Measurements from ENCODE around the gene XXYLT1. TPM values are rescaled to one million over a fixed set of nuclear protein-coding genes. Genes with fewer than 3 reads are reported as not detected.
"Not testable (repeated sequence)": the region's sequence is repeated elsewhere in the genome, so short reads cannot be mapped to it uniquely, and the experiment has no call there.

Gene XXYLT1, protein sequence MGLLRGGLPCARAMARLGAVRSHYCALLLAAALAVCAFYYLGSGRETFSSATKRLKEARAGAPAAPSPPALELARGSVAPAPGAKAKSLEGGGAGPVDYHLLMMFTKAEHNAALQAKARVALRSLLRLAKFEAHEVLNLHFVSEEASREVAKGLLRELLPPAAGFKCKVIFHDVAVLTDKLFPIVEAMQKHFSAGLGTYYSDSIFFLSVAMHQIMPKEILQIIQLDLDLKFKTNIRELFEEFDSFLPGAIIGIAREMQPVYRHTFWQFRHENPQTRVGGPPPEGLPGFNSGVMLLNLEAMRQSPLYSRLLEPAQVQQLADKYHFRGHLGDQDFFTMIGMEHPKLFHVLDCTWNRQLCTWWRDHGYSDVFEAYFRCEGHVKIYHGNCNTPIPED
- 2.1 TPM for total RNA-seq
- long read RNA-seq, partial matches to known transcripts: 1 of 9 reads
- long read RNA-seq, other reads (novel, unspliced or antisense): 4 of 9 reads

- ATAC-seq (peak; percentile 97), DNase-seq (peak; percentile 95)
- intact Hi-C loops (cut with micrococcal nuclease): no loop called here
Observed at GRCh38 chr3:195270817-195271409, at the start of gene XXYLT1. Gene XXYLT1, minus strand, starts transcription at chr3:195271159. Its CDS starts 101 bp downstream, at chr3:195271058.

DNA sequence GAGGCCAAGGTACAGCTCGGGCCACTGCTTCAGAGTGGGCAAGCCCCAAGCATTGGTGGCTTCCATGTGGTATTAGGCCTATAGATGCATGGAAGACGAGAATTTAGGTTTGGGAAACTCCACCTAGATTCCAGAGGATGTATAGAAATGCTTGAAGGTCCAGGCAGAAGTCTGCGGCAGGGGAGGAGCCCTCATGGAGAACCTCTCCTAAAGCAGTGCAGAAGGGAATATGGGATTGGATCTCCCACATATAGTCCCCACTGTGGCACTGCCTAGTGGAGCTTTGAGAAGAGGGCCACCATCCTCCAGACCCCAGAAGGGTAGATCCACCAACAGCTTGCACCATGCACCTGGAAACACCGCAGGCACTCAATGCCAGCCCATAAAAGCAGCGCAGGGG is 48.1 kb upstream of the XXYLT1 start:
- DNase-seq: no peak
- intact Hi-C loops (cut with micrococcal nuclease): no loop called here

DNA sequence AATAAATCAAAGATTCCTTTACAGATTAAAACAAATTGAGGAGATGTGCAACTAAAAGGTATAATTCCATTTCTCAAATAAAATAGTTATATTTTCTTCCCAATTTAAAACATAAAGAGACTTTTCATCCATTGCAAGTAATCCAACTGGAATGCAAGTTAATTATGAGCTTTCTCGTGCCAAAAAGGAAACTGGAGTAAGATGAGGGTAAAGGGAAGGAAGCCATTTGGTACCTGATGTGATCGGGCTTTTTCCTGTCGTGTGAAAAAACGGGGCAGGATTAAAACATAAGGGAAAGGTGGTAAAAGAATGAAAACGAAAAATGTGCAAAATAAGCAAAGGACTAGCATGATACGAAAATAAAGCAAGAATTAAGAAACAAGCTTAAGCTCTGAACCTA is 41.8 kb upstream of the XXYLT1 start:
- ATAC-seq (no peak), DNase-seq (no peak)
- intact Hi-C loops (cut with micrococcal nuclease): no loop called here

More for the DNA sequence above, 48.1 kb upstream of the XXYLT1 start:
- no peak for ATAC-seq

DNA sequence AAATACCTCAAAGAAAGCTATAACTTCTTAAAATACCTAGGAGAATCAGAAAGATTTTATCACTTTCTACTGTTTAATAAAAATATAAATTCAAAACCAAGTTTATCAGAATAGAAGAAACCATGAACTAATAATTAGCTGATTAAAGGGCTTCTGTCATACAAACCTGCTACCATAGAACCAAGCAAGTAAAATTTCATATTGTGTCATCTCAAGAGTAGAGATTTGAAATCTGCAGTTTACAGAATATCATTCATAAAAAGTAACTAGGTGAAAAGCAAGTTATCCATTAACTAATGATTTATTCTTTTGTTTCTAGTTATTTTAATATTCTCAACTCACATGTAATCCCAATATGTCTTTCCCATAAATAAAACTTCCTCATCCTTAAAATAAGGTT is 36.8 kb upstream of the XXYLT1 start:
- ATAC-seq: no peak

DNA sequence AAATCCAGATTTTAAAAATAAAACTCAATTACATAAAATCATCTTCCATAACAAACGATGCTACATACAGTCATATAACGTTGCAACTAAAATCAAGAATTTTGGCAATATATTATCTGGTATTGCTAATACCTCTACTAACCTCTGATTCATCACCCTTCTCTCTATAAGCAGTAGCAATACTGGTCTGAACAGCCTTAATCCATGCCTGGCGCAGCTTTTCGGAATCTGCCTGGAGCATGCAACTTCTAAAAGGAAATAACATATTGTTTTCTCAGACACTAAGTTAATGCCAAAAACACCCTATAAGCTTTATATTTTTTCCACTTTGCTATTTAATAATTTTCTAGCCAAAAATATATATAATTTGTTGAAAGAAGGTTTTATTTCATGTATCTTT is 35.4 kb upstream of the XXYLT1 start:
- intact Hi-C loops (cut with micrococcal nuclease): no loop called here
- ATAC-seq (no peak), DNase-seq (no peak)

More for the DNA sequence above, 36.8 kb upstream of the XXYLT1 start:
- no peak for DNase-seq
- intact Hi-C loops (cut with micrococcal nuclease): no loop called here

DNA sequence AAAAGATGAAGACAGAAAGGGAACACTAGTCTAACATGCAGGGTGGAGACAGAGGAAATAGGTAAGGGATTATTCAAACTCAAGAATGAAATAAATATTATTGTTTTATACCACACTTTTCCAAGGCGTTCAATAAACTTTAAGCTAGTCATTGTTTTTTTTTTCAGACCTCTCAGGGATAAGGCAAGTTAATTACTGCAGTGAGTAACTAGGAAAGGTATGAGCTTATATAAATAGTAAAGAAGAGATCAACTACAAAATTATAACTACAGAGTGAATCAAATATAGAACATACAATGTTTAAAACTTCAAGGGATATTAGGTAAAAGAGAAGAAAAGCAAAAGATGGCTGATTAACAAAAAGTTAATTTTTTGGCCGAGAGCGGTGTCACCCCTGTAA is 31.5 kb upstream of the XXYLT1 start:
- intact Hi-C loops (cut with micrococcal nuclease): no loop called here
- ATAC-seq: no peak

DNA sequence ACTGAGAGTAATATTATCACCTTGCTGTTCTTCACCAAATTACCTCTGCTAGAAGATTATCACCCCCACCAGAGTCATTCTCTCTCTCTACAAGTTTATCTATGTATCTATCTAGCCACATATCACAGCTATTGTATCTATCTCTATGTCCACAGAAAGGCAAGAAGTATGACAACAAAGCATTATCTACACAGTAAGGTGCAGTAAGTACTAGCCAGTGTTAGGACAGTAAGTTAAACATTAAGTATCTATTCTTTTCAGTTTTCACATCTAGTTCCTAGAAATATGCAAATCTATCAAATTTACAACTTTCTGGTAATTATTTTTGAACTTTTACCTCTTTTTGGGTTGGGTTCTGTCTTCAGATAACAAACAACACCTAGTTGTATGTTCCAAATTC is 26.5 kb upstream of the XXYLT1 start:
- intact Hi-C loops (cut with micrococcal nuclease): no loop called here
- no peak for DNase-seq
- no peak for ATAC-seq

More for the DNA sequence above, 31.5 kb upstream of the XXYLT1 start:
- DNase-seq: no peak

DNA sequence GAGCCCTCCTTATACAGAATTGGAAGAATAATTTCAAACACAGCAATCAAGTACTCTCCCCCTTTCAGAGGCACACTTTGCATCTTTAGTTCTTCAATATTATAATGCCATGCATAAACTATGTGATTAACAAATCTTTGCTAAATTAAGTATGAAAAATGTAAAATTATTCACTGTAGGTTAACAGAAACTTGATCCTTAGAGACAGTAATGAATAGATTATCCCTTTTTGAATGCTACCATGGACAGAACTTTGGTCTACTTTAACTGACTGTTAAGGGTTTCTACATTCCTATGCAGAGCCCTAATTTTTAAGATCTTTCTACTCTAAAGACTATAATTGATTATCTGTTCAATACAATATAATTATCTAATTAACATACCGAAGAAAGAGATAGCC is 25.7 kb upstream of the XXYLT1 start:
- no peak for ATAC-seq
- no peak for DNase-seq

GRCh38 chr3:195291121-195291520 is 20.2 kb upstream of the XXYLT1 start:
- DNase-seq (no peak), ATAC-seq (no peak)
- intact Hi-C loops (cut with micrococcal nuclease): no loop called here

More for the DNA sequence above, 25.7 kb upstream of the XXYLT1 start:
- intact Hi-C loops (cut with micrococcal nuclease): no loop called here

- intact Hi-C loops (cut with micrococcal nuclease); ATAC-seq; DNase-seq: not testable (repeated sequence)
Observed at GRCh38 chr3:195290643-195291042, 19.7 kb upstream of the XXYLT1 start.

- no peak for ATAC-seq
- intact Hi-C loops (cut with micrococcal nuclease): no loop called here
- no peak for DNase-seq
Observed at GRCh38 chr3:195286115-195286872, 15.3 kb upstream of the XXYLT1 start.

- intact Hi-C loops (cut with micrococcal nuclease): no loop called here
- DNase-seq: no peak
- no peak for ATAC-seq
Observed at GRCh38 chr3:195285372-195285771, 14.4 kb upstream of the XXYLT1 start.

DNA sequence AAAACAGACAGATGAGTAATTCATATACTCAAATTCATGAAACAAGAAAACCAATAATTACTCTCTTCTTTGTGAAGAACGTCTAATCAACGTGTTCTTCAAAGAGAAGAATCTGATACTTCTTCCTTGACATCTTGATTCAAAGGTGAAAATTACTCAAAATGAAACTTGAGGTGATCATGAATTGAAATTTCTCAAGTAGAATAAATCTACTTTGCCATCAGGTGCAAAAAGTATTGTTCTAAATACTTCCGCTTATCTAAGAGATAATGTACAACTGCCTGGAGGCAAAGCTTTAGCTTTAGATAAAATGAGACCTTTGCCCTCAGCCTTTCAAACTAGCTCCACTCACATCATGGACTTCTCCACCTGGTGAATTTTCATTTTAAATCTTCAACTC is 13.9 kb upstream of the XXYLT1 start:
- no peak for ATAC-seq

DNA sequence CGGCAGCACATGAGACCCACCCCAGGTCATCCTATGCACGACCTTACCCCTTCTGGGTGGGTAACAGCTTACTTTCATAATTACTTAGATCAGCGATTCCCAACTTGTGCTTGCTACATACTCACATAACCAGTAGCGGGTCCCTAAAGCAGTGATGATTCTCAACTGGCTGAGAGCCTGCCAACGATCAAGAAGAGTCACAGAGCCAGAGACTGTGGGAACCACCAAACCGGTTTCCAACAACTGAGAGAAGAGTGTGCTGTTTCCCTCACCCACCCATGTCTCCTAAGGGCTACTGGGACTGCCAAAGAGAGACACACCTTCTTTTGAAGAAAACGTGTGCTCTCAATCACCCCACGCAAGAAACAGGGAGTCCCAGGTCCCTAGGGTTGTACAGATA is 12.0 kb upstream of the XXYLT1 start:
- ATAC-seq (no peak), DNase-seq (no peak)
- intact Hi-C loops (cut with micrococcal nuclease): no loop called here

More for the DNA sequence above, 13.9 kb upstream of the XXYLT1 start:
- DNase-seq: no peak
- intact Hi-C loops (cut with micrococcal nuclease): no loop called here

DNA sequence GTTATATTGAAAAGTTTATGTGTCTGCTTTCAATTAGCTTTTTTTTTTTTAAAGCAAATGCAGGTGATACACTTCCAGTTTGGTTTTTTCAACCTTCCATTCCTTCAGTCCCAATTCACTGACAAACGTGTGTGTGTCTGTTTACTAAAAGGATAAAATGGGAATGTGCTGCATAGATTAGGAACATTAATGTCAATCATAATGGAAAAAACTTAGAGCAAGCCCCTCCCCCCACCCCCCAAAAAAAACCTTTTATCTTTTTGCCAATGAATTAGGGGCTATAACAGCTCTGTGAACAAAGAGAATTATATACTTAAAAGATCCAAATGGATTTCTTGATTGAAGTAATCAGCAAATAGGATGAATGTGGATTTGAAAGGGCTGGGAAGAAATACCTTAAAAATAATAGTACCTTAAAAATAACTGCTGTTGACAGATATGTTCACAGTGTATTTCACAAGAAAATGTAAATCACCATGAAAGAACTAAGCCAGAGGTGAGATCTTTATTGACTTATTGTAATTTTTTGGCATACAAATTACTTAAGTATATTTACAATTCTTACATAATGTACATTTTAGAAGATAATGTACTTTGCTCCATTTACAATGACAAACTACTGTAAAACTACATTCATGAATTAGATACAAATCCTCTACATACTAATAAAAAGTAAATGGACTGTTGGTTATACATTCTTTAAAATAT is 3.5 kb upstream of the XXYLT1 start:
- DNase-seq: no peak
- no peak for ATAC-seq
- intact Hi-C loops (cut with micrococcal nuclease): no loop called here

DNA sequence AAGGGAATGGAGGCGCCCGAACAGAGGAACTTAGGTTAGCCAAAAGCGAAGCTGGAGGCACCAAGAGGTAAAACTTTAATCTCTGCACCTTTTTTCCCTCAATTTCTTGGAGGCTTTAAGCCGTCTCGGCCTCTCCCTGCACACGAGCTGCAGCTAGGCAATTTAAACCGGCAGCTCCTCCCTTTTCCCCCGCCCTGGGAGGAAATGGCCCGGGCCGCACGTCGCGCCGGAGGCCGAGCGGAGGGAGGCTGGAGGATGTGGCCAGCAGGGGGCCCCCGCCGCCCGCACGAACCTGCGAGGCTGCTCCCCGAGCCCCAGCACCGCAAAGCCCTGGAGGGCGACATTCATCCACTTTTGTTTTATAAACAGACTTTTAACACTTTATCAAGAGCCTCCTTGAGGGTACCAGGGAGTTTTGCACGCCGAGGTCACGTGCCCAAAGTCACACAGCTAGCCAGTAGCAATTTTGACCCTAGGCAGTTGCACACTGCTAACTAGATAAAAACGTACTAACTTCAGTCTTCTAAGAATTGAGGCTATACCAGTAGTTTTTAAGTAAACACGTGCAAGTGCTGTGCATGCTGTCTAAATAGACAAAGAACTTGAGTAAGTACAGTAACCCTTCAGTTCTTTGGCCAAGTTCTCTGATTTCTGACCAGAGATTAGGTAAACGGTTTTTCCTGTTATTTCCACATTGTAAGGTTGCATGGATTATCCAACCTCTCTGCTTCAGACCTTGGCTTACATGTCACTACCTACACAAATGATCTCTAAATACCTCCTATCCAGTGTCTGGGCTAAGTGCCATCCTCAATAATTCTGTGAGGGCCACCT is 668 bp upstream of the XXYLT1 start:
- intact Hi-C loops (cut with micrococcal nuclease): no loop called here
- ATAC-seq (peak; percentile 87), DNase-seq (peak; percentile 93)

DNA sequence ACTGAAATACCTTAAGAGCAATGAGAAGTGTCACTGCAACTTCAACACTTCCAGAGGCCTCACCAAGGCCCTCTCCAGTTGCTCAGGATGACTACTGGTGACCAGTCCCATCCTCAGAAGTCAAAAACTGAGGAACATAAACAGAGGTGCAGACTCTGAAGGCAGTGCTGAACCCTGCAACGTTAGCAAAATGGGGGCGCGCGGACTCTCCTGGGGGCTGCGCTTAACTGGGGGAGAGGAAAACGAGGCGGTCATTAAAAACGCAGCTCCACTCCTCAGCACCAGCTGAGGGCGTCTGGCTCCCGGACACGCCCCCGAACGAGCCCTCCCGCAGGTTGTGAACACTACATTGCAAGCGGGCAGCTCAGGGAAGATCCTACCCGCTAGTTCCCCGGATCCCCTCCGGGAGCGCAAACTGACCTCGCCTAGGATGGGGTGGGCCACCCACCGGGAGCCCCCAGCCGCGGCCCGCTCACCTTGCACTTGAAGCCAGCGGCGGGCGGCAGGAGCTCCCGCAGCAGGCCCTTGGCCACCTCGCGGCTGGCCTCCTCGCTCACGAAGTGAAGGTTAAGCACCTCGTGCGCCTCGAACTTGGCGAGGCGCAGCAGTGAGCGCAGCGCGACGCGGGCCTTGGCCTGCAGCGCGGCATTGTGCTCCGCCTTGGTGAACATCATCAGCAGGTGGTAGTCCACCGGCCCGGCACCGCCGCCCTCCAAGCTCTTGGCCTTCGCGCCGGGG is 711 bp downstream of the XXYLT1 start:
- peak; percentile 57 for DNase-seq
- intact Hi-C loops (cut with micrococcal nuclease): no loop called here
- ATAC-seq: peak; percentile 16

Data from left ventricle myocardium superior (tissue), 1 donor.